HEK293T (cell line): Measurements from ENCODE around the gene PARD6B.

Experiments
- CTCF ChIA-PET: fragments of 350-600 bp; formaldehyde crosslinking; extraction: SDS; loops from one replicate; lab custom pipeline; 2021; ENCODE audit warnings: antibody characterized with exemption, inconsistent platforms; lab: Yijun Ruan, JAX
- POLR2A ChIA-PET: fragments of 350-600 bp; formaldehyde crosslinking; extraction: SDS; loops from one replicate; lab custom pipeline; 2020; ENCODE audit warnings: antibody characterized with exemption, inconsistent platforms; lab: Yijun Ruan, JAX
- DNase-seq: peaks from one replicate; pipeline ENCODE4 v3.0.0; 2012; ENCODE audit warnings: mixed read lengths; ENCODE audit errors: extremely low spot score
- ARNT ChIP-seq: fragments of 450-650 bp; IDR thresholded peaks from 2 replicates; pipeline ENCODE4 v1.6.1; 2017; ENCODE audit warnings: mild to moderate bottlenecking
- BHLHE40 ChIP-seq: fragments of 450-650 bp; IDR thresholded peaks from 2 replicates; pipeline ENCODE4 v1.6.1; 2016; ENCODE audit warnings: mild to moderate bottlenecking, moderate library complexity, borderline replicate concordance
- CTBP1 ChIP-seq: fragments of 450-650 bp; IDR thresholded peaks from 2 replicates; pipeline ENCODE4 v1.6.1; 2016; ENCODE audit warnings: borderline replicate concordance
- ELF4 ChIP-seq: fragments of 450-650 bp; IDR thresholded peaks from 2 replicates; pipeline ENCODE4 v1.6.1; 2017; ENCODE audit warnings: antibody characterized with exemption
- FOXA1 ChIP-seq: fragments of 450-650 bp; IDR thresholded peaks from 2 replicates; pipeline ENCODE4 v1.6.1; 2016; ENCODE audit warnings: mild to moderate bottlenecking
- FOXK2 ChIP-seq: fragments of 450-650 bp; IDR thresholded peaks from 2 replicates; pipeline ENCODE4 v1.6.1; 2016; ENCODE audit warnings: mild to moderate bottlenecking
- FOXM1 ChIP-seq: fragments of 450-650 bp; IDR thresholded peaks from 2 replicates; pipeline ENCODE4 v1.6.1; 2017; ENCODE audit warnings: mild to moderate bottlenecking, borderline replicate concordance
- HDGF ChIP-seq: fragments of 450-650 bp; IDR thresholded peaks from 2 replicates; pipeline ENCODE4 v1.6.1; 2017; ENCODE audit warnings: antibody characterized with exemption, borderline replicate concordance
- L3MBTL2 ChIP-seq: fragments of 450-650 bp; conservative IDR thresholded peaks from 2 replicates; pipeline ENCODE4 v1.6.1; 2016; ENCODE audit warnings: mild to moderate bottlenecking
- LEF1 ChIP-seq: fragments of 450-650 bp; IDR thresholded peaks from 2 replicates; pipeline ENCODE4 v1.6.1; 2017; ENCODE audit warnings: mild to moderate bottlenecking, borderline replicate concordance
- NFRKB ChIP-seq: fragments of 450-650 bp; IDR thresholded peaks from 2 replicates; pipeline ENCODE4 v1.6.1; 2016; ENCODE audit warnings: mild to moderate bottlenecking, moderate library complexity
- SP1 ChIP-seq: fragments of 450-650 bp; IDR thresholded peaks from 2 replicates; pipeline ENCODE4 v1.6.1; 2017
- SUZ12 ChIP-seq: fragments of 450-650 bp; IDR thresholded peaks from 2 replicates; pipeline ENCODE4 v1.6.1; 2016; ENCODE audit warnings: mild to moderate bottlenecking
- TARDBP ChIP-seq: fragments of 450-650 bp; IDR thresholded peaks from 2 replicates; pipeline ENCODE4 v1.6.1; 2016
- ZNF384 ChIP-seq: fragments of 450-650 bp; IDR thresholded peaks from 2 replicates; pipeline ENCODE4 v1.6.1; 2016
- TF ChIP-seq, protein P1 (sequence below): fragments of 450-650 bp; IDR thresholded peaks from 2 replicates; pipeline ENCODE4 v1.6.1; 2016

PARD6B gene, protein sequence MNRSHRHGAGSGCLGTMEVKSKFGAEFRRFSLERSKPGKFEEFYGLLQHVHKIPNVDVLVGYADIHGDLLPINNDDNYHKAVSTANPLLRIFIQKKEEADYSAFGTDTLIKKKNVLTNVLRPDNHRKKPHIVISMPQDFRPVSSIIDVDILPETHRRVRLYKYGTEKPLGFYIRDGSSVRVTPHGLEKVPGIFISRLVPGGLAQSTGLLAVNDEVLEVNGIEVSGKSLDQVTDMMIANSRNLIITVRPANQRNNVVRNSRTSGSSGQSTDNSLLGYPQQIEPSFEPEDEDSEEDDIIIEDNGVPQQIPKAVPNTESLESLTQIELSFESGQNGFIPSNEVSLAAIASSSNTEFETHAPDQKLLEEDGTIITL

GRCh38 chr20:50731055-50731929 lies at the start of gene PARD6B:
TSS of gene PARD6B (plus strand) at chr20:50731580. CDS start at chr20:50731787, 207 bp downstream.
- ChIA-PET POLR2A (interaction anchor here (0.6 to 2.2 kb wide), 4 partner anchors 12 to 87 kb away, joined by 3 to 7 read pairs (median 4); no protein-coding TSS in a partner anchor), CTCF (interaction anchor here (1.1 kb wide), 1 partner anchor 105 kb away, joined by 4 read pairs; no protein-coding TSS in a partner anchor)
- TF ChIP-seq FOXK2 (no peak), HDGF (no peak), FOXM1 (no peak), TARDBP (peak; percentile 44; the same call in 1 of the 2 replicates), ARNT (no peak)
- DNase-seq = peak; percentile 99

- ChIA-PET CTCF (no interaction called here), POLR2A (no interaction called here)
- DNase-seq = no peak
- TF ChIP-seq, protein P1, sequence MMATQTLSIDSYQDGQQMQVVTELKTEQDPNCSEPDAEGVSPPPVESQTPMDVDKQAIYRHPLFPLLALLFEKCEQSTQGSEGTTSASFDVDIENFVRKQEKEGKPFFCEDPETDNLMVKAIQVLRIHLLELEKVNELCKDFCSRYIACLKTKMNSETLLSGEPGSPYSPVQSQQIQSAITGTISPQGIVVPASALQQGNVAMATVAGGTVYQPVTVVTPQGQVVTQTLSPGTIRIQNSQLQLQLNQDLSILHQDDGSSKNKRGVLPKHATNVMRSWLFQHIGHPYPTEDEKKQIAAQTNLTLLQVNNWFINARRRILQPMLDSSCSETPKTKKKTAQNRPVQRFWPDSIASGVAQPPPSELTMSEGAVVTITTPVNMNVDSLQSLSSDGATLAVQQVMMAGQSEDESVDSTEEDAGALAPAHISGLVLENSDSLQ = no peak
- TF ChIP-seq ELF4 (no peak), NFRKB (no peak), SP1 (no peak), CTBP1 (no peak), ARNT (no peak), L3MBTL2 (no peak), SUZ12 (no peak), HDGF (no peak), FOXK2 (no peak), LEF1 (no peak), BHLHE40 (no peak), FOXA1 (no peak), FOXM1 (no peak), ZNF384 (no peak), TARDBP (no peak)
Measured at GRCh38 chr20:50682065-50682464, 49.3 kb upstream of the PARD6B start.

DNA sequence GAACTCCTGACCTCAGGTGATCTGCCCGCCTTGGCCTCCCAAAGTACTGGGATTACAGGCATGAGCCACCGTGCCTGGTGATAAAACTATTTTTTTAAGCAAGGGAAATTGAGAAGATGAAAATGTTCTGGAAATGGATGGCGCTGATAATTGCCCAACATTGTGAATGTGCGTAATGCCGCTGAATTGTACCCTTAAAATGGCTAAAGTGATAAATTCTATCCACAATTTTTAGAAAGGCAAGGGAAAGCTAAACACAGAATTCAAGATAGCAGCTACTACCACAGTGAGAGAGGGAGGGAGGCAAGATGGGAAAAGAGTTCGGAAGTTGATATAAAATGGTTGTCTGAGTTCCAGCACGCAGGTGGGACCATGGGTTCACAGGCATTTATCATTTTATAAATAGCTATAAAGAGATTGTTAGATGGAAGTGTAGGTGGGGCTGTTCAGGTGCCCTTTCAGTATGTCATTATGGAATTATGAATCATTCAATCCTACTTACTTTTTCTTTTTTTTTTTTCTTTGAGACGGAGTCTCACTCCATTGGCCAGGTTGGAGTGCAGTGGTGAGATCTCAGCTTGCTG lies 48.3 kb upstream of the PARD6B start:
- ChIA-PET CTCF (no interaction called here), POLR2A (no interaction called here)
- no peak for DNase-seq
- TF ChIP-seq HDGF (no peak), L3MBTL2 (no peak), FOXM1 (no peak), CTBP1 (no peak), FOXK2 (no peak), TARDBP (no peak), ZNF384 (no peak), SP1 (no peak), ARNT (no peak), ELF4 (no peak), LEF1 (no peak), NFRKB (no peak), BHLHE40 (no peak), SUZ12 (no peak)
- TF ChIP-seq, protein P1 = no peak

DNA sequence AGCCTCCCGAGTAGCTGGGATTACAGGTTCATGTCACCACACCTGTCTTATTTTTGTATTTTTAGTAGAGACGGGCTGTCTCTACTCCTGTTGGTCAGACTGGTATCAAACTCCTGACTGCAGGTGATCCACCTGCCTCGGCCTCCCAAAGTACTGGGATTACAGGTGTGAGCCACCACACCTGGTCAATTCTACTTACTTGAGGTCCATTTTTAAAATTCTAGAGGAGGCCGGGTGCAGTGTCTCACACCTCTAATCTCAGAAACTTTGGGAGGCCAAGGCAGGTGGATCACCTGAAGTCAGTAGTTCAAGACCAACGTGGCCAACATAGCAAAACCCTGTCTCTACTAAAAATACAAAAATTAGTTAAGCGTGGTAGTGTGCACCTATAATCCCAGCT lies 47.8 kb upstream of the PARD6B start:
- ChIA-PET POLR2A (no interaction called here), CTCF (no interaction called here)
- DNase-seq = no peak
- TF ChIP-seq LEF1 (no peak), ARNT (no peak), CTBP1 (no peak), FOXK2 (no peak), ELF4 (no peak), ZNF384 (no peak), FOXM1 (no peak), SP1 (no peak), NFRKB (no peak), TARDBP (no peak), FOXA1 (no peak), SUZ12 (no peak), HDGF (no peak)
- TF ChIP-seq, protein P1 = no peak

DNA sequence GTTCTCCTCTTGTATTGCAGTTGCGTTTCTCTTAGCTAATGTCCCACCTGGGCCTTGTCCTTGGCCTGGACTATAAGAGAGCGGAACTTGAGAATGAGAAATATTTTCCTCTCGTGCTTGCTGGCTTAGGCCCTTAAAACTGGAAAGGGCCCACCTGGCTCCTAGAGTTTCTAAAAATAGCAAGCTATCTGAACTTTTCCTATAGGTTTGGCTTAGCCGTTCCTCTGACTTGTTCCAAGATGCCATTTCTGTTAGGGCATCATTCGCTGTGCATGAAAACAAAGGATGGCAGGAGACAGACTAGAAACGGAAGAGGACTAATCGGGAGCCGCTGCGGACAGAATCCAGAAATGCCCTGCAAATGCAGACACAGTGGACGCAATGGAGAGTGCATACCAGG lies 44.6 kb upstream of the PARD6B start:
- ChIA-PET CTCF (interaction anchor here (0.7 kb wide), 1 partner anchor 41 kb away, joined by 3 read pairs; no protein-coding TSS in a partner anchor), POLR2A (no interaction called here)
- TF ChIP-seq FOXM1 (no peak), SP1 (no peak), ARNT (no peak), NFRKB (no peak), SUZ12 (no peak), LEF1 (no peak)
- DNase-seq = no peak
